Muscle of leg (tissue), 11 donors: ENCODE results near the gene STMN3. TPM values are rescaled to one million over a fixed set of nuclear protein-coding genes. Genes with fewer than 3 reads are reported as not detected.
"Not testable (repeated sequence)": the region's sequence is repeated elsewhere in the genome, so short reads cannot be mapped to it uniquely, and the experiment has no call there.

Experiments
- DNase-seq: peaks from one replicate; pipeline ENCODE4 v3.0.0; 2013
- H3K27ac ChIP-seq: one replicate; pipeline ENCODE4 v1.5.1; 2013; ENCODE audit warnings: mild to moderate bottlenecking, low read length, control low read depth
- H3K27me3 ChIP-seq: one replicate; pipeline ENCODE4 v1.6.1; 2013; ENCODE audit warnings: low read length; ENCODE audit not compliant: control insufficient read depth, insufficient read depth
- H3K36me3 ChIP-seq: one replicate; pipeline ENCODE4 v1.6.1; 2013; ENCODE audit warnings: low read length; ENCODE audit not compliant: control insufficient read depth, insufficient read depth
- H3K4me1 ChIP-seq: one replicate; pipeline ENCODE4 v1.6.1; 2013; ENCODE audit warnings: low read length; ENCODE audit not compliant: control insufficient read depth, insufficient read depth
- H3K4me3 ChIP-seq: one replicate; pipeline ENCODE4 v1.5.1; 2013; ENCODE audit warnings: low read length, control low read depth
- H3K9me3 ChIP-seq: replicated peaks from 2 replicates; pipeline ENCODE4 v1.6.1; 2013; ENCODE audit warnings: low read depth, low read length; ENCODE audit not compliant: control insufficient read depth
- WGBS: methylation state at CpG from one replicate; pipeline ENCODE4 v1.1.5; 2013; ENCODE audit warnings: missing lambda C conversion rate; ENCODE audit not compliant: insufficient coverage; 5-methylcytosine and 5-hydroxymethylcytosine counted together
- polyA plus RNA-seq, 8 donors: library from polyadenylated mRNA; unstranded; fragments of 120-200 nt; gene quantifications; one replicate each; pipeline versions ENCODE4 v1.2.1 to v1.2.3, GENCODE V29; 2013; ENCODE audit warnings: inconsistent platforms in 1 of 8, low replicate concordance in 1 of 8; ENCODE audit not compliant: insufficient read length in 8 of 8, insufficient read depth in 1 of 8
- total RNA-seq: library from RNA; stranded (reverse); fragments of 120-200 nt; gene quantifications from one replicate; pipeline ENCODE4 v1.2.4, GENCODE V29; 2013

The STMN3 gene
- total and polyA plus RNA-seq, 9 donors = 12.3 to 31.9 (median 18.4) TPM

DNA sequence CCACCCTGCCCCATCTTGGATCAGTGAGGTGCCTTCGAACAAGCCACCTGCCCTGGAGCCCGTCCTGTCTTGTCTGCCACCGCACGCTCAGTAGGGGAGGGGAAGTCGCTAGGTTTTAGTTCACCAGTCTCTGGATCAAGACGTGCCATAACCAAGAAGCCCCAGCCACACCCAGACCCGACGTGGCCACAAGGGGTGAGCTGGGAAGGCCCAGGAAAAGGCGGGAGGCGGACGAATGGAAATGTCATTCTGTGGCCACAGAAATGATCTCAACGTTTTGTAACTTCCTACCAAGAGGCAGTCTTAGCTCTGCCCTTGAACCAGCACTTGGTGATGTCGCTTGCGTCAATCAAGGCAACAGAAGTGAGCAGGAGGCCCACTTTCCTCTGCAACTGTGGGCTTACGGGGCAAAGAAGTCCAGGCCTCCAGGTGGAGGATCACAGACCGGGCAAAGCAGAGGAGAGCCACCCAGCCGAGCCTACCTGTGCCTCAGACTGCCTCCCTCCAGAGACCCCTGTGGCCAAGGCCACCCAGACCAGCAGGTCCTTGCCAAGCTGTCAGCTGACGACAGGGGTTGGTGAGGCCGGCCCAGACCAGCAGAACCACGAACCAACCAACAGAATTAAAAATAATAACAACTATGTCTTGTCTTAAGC, 40.8 kb downstream of the STMN3 start:
- Histone ChIP-seq H3K4me3 (no peak overlapping the region), H3K4me1 (no peaks in the 10 kb centered on the region), H3K27me3 (no peaks in the 10 kb centered on the region), H3K9me3 (peaks cover 2% of the 10 kb centered on the region), H3K27ac (no peak overlapping the region), H3K36me3 (peaks cover 21% of the 10 kb centered on the region)
- WGBS = 78% methylated on average over 14 of the region's 20 CpGs
- no peak for DNase-seq

DNA sequence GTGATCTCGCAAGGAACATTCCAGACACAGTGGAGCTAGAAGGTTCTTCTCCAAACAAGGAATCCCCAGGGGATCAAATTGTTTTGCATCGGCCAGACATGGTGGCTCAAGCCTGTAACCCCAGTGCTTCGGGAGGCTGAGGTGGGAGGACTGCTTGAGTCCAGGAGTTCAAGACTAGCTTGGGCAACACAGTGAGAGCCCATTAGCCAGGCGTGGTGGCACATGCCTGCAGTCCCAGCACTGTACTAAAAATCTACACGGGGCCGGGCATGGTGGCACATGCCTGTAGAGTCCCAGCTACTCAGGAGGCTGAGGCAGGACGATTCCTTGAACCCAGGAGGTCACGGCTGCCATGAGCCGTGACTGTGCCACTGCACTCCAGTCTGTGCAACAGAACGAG, 41.6 kb downstream of the STMN3 start:
- Histone ChIP-seq H3K27me3 (no peaks in the 10 kb centered on the region), H3K36me3 (peaks cover 15% of the 10 kb centered on the region), H3K27ac (no peak overlapping the region), H3K4me1 (no peaks in the 10 kb centered on the region), H3K9me3 (peaks cover 2% of the 10 kb centered on the region), H3K4me3 (no peak overlapping the region)
- WGBS = 86% methylated on average over 9 of the region's 10 CpGs
- no peak for DNase-seq

DNA sequence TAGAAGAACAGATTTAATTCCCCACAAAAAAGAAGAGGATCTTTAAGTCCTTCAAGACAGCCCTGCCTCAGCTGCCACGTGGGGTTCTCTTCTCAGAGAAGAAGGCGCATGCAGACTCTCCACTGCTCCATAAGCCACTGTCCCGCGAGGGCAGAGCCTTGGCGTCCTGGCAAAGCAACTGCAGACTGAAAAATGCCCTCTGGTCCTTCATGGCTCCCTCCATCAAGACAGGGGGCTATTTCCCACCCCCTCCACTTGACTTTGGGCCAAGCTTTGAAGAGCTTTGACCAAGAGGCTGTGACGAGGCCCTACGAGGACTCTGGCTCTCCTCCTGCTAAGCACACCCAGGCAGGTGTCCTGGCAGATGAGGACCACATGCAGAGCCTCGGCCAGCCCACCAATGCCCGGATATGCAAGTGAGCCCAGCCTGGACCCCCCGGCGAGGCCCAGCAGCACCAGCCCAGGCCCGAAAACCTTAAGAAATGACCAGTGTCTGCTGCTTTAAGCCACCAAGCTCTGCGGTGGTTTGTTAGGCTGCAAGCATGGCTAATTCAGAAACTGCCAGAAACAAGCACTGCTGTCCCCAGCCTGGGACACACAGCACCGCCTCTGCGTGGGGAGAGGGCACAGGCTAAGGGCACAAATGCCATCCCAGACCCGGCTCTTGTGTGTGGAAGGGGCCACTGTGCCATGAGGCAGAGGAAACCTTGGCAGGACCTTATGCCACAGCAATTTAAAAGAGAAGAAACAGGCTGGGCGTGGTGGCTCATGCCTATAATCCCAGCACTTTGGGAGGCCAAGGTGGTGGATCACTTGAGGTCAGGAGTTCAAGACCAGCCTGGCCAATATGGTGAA, 42.4 kb downstream of the STMN3 start:
- 88% methylated on average over 14 of the region's 17 CpGs for WGBS
- H3K27me3 ChIP-seq = no peaks in the 10 kb centered on the region
- peaks cover 2% of the 10 kb centered on the region for H3K9me3 ChIP-seq
- H3K4me1 ChIP-seq = no peaks in the 10 kb centered on the region
- peaks cover 11% of the 10 kb centered on the region for H3K36me3 ChIP-seq
- H3K27ac ChIP-seq = no peak overlapping the region
- H3K4me3 ChIP-seq = no peak overlapping the region
- DNase-seq = no peak

DNA sequence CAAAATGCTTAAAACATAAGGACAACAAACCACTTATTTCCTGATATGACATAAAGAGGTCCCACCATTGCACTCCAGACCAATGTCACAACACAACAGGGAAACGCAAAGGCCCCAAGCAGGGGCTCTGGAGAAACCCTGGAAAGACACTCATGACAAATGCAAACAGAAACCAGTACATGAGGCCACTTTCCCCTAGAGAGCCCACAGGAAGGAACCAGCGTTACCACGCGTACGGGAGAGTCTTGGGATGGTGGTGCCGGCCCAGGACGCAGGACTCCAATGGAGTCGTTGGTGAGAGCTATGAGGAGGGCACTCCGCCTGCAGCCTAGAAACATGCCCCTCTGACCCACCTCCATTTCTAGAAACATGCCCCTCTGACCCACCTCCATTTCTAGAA, 46.5 kb downstream of the STMN3 start:
- Histone ChIP-seq H3K27me3 (no peaks in the 10 kb centered on the region), H3K4me3 (no peak overlapping the region), H3K27ac (no peak overlapping the region), H3K9me3 (no peaks in the 10 kb centered on the region), H3K36me3 (peaks cover 20% of the 10 kb centered on the region), H3K4me1 (no peaks in the 10 kb centered on the region)
- WGBS = 98% methylated on average over 8 of the region's 9 CpGs
- no peak for DNase-seq

DNA sequence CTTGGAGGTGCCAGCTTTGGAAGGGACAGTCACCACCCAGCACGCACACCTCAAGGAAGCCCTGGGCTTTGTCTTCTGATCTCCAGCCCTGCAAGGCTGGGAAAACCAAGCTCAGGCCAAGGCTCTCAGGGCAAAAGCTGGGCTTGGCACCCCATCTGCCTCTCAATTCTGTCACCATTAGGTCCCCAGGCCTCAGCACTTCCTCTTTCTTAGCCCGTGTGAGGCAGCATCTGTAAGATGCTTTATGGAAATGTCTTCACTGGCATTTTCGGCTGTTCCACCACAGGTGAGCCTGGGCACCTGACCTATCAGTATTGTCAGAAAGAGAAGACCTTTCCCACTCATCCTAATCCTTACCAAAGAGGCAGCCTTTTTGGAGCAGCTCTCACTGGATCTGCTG, 50.9 kb downstream of the STMN3 start:
- no peak for DNase-seq
- Histone ChIP-seq H3K36me3 (peaks cover 50% of the 10 kb centered on the region), H3K4me3 (no peak overlapping the region), H3K27me3 (no peaks in the 10 kb centered on the region), H3K27ac (no peak overlapping the region), H3K9me3 (no peaks in the 10 kb centered on the region), H3K4me1 (no peaks in the 10 kb centered on the region)
- 89% methylated on average over 3 of the region's 3 CpGs for WGBS

DNA sequence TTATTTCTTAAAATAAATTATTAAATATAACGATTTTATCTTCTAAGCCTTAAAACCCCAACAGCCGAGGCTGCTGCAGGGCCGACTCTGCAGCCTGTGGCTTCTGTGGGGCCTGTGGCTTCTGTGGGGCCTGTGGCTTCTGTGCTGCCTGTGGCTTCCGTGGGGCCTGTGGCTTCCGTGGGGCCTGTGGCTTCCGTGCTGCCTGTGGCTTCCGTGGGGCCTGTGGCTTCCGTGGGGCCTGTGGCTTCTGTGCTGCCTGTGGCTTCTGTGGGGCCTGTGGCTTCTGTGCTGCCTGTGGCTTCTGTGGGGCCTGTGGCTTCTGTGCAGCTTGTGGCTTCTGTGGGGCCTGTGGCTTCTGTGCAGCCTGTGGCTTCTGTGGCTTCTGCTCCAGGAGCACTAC, 51.5 kb downstream of the STMN3 start:
- H3K27ac ChIP-seq, H3K4me3 ChIP-seq, DNase-seq, H3K9me3 ChIP-seq, H3K27me3 ChIP-seq, H3K4me1 ChIP-seq: not testable (repeated sequence)
- H3K36me3 ChIP-seq = peaks cover 53% of the 10 kb centered on the region
- WGBS = 90% methylated on average over 6 of the region's 8 CpGs

DNA sequence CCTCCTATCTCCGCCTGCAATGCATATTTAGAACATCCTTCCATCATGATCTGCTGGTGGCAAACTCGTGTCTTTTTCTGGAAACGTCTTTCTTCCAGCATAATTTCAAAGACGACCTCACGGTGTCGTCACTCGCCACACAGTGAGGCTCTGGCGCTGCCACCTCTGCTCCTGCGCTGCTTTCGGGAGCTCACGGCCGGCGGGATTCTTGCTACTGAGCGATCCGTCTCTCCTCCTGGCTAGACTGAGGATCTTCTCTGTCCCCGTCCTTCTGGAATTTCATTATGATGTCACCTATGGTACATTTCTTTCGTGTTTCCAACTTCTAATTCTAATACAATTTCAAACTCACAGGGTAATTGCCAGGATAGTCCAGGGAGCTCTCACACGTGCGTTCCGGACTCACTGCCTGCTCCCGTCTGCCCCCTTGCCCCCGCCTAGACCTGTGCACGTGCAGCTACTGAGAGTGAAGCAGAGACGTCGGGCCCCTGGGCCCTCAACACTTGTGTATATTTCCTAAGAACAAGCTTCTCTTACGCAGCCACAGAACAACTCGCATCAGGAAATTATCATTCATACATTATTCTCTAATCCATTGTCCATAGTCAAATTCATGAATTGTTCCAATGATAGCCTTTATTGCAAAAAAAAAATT, 53.7 kb downstream of the STMN3 start:
- no peak for DNase-seq
- no peak overlapping the region for H3K27ac ChIP-seq
- no peaks in the 10 kb centered on the region for H3K4me1 ChIP-seq
- WGBS = 87% methylated on average over 26 of the region's 27 CpGs
- no peaks in the 10 kb centered on the region for H3K27me3 ChIP-seq
- peaks cover 67% of the 10 kb centered on the region for H3K36me3 ChIP-seq
- no peak overlapping the region for H3K4me3 ChIP-seq
- no peaks in the 10 kb centered on the region for H3K9me3 ChIP-seq

DNA sequence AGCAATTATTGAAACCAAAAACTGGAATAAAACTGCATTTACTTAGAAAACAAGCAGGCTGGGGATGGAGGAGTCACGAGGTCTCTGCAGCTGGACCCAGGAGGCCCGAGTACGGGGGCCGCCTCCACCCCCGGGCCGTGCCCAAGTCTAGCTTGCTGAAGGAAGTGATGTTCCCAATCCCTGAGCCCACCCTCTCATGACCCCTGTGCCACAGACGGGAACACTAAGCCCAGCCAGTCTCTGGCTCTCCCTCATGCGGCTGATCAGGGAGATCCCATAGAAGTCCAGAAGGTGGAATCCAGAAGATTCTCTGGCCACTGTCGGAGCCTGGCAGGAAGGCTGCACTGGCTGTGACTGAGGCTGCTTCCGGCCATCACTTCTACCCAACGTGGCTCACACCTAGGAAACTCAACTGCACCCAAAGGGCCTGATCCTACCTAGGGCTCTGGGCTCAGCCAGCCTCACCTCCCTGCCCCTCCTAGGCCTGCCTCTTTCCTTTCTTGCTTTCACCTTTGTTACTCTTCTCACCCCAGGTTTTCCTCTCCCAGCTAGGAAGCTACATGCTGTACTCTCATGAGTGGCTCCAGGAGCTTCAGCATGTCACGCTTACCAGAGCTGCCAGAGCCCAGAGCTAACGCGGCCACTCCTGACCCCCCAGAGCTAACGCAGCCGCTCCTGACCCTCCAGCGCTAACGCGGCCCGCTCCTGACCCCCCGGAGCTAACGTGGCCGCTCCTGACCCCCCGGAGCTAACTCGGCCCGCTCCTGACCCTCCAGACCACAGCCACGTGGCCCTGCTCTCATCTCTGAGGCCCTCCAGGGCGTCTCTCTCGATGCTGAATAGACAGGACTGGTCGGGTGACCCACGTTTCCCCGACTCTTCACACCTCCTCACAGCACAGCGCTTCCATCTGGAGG, 54.5 kb downstream of the STMN3 start:
- Histone ChIP-seq H3K9me3 (no peaks in the 10 kb centered on the region), H3K27ac (no peak overlapping the region), H3K27me3 (no peaks in the 10 kb centered on the region), H3K4me3 (no peak overlapping the region), H3K36me3 (peaks cover 70% of the 10 kb centered on the region), H3K4me1 (no peaks in the 10 kb centered on the region)
- 86% methylated on average over 33 of the region's 33 CpGs for WGBS
- no peak for DNase-seq

DNA sequence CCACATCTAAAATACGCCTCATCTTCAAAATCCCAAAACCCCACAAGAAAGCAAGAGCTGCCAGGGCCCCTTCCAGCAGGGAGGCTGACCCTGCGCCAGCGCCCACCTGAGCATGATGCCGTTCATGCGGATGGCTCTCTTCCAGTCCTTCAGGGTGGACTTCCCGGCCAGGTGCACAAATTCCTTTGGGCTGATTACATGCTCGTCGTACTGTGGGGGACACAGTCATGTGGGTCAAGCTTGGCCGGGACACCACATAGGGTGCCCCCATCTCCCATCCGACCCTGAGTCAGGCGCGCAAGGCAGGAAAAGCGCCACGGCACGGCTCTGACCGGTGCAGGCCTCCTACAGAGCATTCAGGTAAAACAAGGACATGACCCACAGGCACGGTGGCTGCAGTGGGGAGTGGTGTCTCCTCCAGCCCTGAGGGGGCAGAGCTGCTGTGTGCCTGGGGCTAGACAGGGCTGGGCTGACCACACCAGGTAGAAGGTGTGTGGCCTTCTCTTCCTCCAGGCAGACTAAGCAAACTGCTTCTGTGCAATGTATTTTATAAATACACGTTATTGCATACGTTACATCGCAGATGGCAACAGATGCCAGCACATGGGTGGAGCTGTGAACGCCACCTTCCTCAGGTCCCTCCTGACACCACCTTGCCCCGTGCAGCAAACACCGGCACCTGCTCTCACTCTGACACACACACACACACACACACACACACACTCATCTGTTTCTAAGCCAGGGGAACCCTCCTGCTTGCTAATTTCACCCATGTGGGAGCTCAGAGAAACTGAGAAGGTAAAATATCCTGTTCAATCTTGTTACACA, 55.4 kb downstream of the STMN3 start:
- Histone ChIP-seq H3K27me3 (no peaks in the 10 kb centered on the region), H3K4me3 (no peak overlapping the region)
- no peak for DNase-seq

More for the DNA sequence above, 55.4 kb downstream of the STMN3 start:
- Histone ChIP-seq H3K36me3 (peaks cover 75% of the 10 kb centered on the region), H3K4me1 (no peaks in the 10 kb centered on the region), H3K9me3 (no peaks in the 10 kb centered on the region), H3K27ac (no peak overlapping the region)
- 88% methylated on average over 18 of the region's 23 CpGs for WGBS
